Measurements from ENCODE around the gene DUS3L.
"Not testable (repeated sequence)": the region's sequence is repeated elsewhere in the genome, so short reads cannot be mapped to it uniquely, and the experiment has no call there.

DUS3L gene

DNA sequence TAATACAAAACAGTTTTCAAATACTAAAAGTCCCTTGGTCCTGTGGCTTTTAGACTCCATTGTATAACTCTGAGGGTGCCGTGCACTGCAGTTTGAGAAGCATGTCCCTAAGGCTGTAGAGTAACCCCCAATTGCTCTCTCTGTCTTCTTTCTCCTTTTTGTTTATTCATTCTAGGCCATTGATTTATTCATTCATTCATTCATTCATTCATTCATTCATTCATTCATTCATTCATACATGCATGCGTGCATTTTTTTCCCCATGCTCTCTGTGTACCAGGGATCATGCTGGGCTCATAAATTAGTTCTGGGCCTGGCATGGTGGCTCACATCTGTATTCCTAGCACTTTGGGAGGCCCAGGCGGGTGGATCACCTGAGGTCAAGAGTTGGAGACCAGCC is 25.7 kb downstream of the DUS3L start:
- POLR2A ChIA-PET, result no interaction called here
- CTCF ChIA-PET, result no interaction called here
- TF ChIP-seq, protein P1, sequence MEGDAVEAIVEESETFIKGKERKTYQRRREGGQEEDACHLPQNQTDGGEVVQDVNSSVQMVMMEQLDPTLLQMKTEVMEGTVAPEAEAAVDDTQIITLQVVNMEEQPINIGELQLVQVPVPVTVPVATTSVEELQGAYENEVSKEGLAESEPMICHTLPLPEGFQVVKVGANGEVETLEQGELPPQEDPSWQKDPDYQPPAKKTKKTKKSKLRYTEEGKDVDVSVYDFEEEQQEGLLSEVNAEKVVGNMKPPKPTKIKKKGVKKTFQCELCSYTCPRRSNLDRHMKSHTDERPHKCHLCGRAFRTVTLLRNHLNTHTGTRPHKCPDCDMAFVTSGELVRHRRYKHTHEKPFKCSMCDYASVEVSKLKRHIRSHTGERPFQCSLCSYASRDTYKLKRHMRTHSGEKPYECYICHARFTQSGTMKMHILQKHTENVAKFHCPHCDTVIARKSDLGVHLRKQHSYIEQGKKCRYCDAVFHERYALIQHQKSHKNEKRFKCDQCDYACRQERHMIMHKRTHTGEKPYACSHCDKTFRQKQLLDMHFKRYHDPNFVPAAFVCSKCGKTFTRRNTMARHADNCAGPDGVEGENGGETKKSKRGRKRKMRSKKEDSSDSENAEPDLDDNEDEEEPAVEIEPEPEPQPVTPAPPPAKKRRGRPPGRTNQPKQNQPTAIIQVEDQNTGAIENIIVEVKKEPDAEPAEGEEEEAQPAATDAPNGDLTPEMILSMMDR (IDR thresholded peaks at IDR 0.05; ENCODE audit: control extremely low read depth, extremely low read depth, low read depth, missing control alignments), result no peak
- DNase-seq (ENCODE audit: extremely low spot score), result no peak

DNA sequence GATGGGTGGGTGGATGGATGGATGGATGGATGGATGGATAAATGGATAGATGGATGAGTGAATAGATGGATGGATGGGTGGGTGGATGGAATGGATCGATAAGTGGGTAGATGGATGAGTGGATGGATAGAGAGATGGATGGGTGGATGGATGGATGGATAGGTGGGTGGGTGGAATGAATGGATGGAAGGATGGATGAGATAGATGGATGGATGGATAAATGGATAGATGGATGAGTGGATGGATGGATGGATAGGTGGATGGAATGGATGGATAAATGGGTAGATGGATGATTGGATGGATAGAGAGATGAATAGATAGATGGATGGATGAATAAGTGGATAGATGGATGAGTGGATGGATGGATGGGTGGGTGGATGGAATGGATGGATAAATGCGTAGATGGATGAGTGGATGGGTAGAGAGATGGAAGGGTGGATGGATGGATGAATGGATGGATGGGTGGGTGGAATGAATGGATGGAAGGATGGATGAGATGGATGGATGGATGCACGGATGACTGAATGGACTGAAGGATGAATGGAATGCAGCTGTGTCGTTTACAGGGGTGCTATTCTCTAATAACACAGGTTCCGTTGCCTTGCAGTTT is 28.2 kb downstream of the DUS3L start:
- POLR2A ChIA-PET, result no interaction called here
- DNase-seq (ENCODE audit: extremely low spot score), result no peak
- TF ChIP-seq, protein P1 (IDR thresholded peaks at IDR 0.05; ENCODE audit: control extremely low read depth, extremely low read depth, low read depth, missing control alignments), result no peak
- CTCF ChIA-PET, result no interaction called here

GRCh38 chr19:5753743-5754142 is 37.2 kb downstream of the DUS3L start:
- ChIA-PET POLR2A (no interaction called here), CTCF (no interaction called here)
- no peak for DNase-seq (ENCODE audit: extremely low spot score)
- TF ChIP-seq, protein P1 (IDR thresholded peaks at IDR 0.05; ENCODE audit: control extremely low read depth, extremely low read depth, low read depth, missing control alignments), result no peak

GRCh38 chr19:5751709-5752108 is 39.3 kb downstream of the DUS3L start:
- ChIA-PET CTCF (no interaction called here), POLR2A (no interaction called here)
- TF ChIP-seq, protein P1 (IDR thresholded peaks at IDR 0.05; ENCODE audit: control extremely low read depth, extremely low read depth, low read depth, missing control alignments), result no peak
- no peak for DNase-seq (ENCODE audit: extremely low spot score)

DNA sequence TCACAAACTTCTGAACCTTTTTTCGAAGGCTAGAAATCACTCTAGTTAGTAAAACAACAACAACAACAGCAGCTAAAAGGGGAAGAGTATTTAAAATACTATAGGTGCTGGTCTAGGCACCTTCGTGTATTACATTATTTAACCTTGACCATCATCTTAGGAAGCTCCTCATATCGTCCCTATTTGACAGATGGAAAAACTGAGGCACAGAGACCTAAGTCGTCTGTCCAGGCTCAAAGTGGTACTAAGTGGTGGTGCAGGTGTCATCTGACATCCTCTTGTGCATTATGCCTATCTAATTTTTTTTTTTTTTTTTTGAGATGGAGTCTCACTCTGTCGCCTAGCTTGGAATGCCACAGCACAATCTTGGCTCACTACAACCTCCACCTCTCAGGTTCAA is 41.5 kb downstream of the DUS3L start:
- DNase-seq (ENCODE audit: extremely low spot score), result no peak
- TF ChIP-seq, protein P1 (IDR thresholded peaks at IDR 0.05; ENCODE audit: control extremely low read depth, extremely low read depth, low read depth, missing control alignments), result no peak
- POLR2A ChIA-PET, result interaction anchor here (0.6 kb wide), 1 partner anchor 1134 kb away, joined by 5 read pairs; no protein-coding TSS in a partner anchor
- CTCF ChIA-PET, result interaction anchor here (1.3 kb wide), 1 partner anchor 16 kb away, joined by 3 read pairs; no protein-coding TSS in a partner anchor

DNA sequence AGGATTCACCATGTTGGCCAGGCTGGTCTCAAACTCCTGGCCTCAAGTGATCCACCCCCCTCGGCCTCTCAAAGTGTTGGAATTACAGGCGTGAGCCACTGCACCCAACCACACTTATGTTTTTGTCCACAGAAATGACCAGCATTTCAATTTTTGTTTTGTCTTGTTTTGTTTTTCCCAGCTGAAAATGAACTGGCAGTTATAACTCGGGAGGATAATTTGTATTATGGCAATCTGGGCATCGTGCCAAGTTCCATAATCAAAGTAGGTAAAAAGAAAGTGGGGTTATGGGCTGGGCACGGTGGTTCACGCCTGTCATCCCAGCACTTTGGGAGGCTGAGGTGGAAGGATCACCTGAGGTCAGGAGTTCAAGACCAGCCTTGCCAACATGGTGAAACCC is 42.0 kb downstream of the DUS3L start:
- POLR2A ChIA-PET; DNase-seq (ENCODE audit: extremely low spot score): not testable (repeated sequence)
- CTCF ChIA-PET, result interaction anchor here (1.3 kb wide), 1 partner anchor 16 kb away, joined by 3 read pairs; no protein-coding TSS in a partner anchor

DNA sequence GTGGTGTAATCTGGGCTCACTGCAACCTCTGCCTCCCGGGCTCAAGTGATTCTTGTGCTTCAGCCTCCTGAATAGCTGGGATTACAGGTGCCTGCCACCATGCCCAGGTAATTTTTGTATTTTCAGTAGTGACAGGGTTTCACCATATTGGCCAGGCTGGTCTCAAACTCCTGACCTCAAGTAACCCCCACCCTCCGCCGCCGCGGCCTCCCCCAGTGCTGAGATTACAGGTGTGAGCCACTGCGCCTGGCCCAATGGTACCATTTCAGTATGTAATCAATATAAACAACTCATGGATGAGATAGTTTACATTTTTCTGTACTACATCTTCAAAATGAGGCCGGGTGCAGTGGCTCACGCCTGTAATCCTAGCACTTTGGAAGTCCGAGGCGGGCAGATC is 46.0 kb downstream of the DUS3L start:
- DNase-seq (ENCODE audit: extremely low spot score); POLR2A ChIA-PET; CTCF ChIA-PET: not testable (repeated sequence)

DNA sequence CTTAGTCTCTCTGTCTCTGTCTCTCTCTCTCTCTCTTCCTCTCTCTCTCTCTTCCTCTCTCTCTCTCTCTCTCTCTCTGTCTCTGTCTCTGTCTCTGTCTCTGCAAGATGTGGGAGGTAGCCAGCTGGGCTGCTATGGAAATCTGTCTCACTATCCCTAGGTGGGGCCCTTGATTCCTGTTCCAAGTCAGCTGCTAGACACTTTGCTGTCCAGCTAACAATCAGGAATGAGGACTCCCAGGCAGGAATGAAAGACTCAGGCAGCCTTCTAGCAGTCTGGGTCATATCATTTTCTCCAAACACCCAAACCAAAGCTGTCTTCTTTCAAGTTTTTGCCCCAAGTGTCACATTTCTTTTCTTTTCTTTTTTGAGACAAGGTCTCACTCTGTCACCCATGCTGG is 47.3 kb downstream of the DUS3L start:
- ChIA-PET POLR2A (no interaction called here), CTCF (no interaction called here)
- TF ChIP-seq, protein P1 (IDR thresholded peaks at IDR 0.05; ENCODE audit: control extremely low read depth, extremely low read depth, low read depth, missing control alignments), result no peak
- DNase-seq (ENCODE audit: extremely low spot score), result no peak
